ENCODE results near the gene MKX.

- TF ChIP-seq POLR2AphosphoS5 (IDR thresholded peaks at IDR 0.05; ENCODE audit: control insufficient read depth, insufficient read depth, low read depth, low read length) (no peak), ZNF766 (CRISPR knock-in tag; conservative IDR thresholded peaks at IDR 0.05) (no peak)
Observed at GRCh38 chr10:27637601-27638000, 108.0 kb downstream of the MKX start.
